K562 (cell line): ENCODE measurements around the gene FIGLA. TPM values are rescaled to one million over a fixed set of nuclear protein-coding genes. Genes with fewer than 3 reads are reported as not detected.

Experiments used
- BDP1 ChIP-seq: IDR thresholded peaks from 3 replicates; pipeline ENCODE4 v1.6.1; 2011; ENCODE audit not compliant: insufficient read length, insufficient read depth
- EHMT2 ChIP-seq: fragments of 450-650 bp; IDR thresholded peaks from 2 replicates; pipeline ENCODE4 v1.6.1; 2018; ENCODE audit warnings: antibody characterized with exemption
- EP400 ChIP-seq: fragments of 450-650 bp; IDR thresholded peaks from 2 replicates; pipeline ENCODE4 v1.6.1; 2017; ENCODE audit warnings: antibody characterized with exemption, mild to moderate bottlenecking, moderate library complexity
- ETV5 ChIP-seq: sonication (generic); formaldehyde crosslinking; IDR thresholded peaks from 2 replicates; pipeline ENCODE4 v1.4.0; 2020; ENCODE audit warnings: low read depth, mild to moderate bottlenecking, missing genetic modification reagents
- GTF2B ChIP-seq: IDR thresholded peaks from 2 replicates; pipeline ENCODE4 v1.6.1; 2011; ENCODE audit not compliant: insufficient read length; ENCODE audit errors: extremely low read depth
- HNRNPL ChIP-seq: fragments of 200-400 bp; formaldehyde crosslinking; IDR thresholded peaks from 2 replicates; pipeline ENCODE4 v1.6.1; 2017; ENCODE audit warnings: low read depth, mild to moderate bottlenecking, low read length
- LEF1 ChIP-seq: fragments of 450-650 bp; IDR thresholded peaks from 2 replicates; pipeline ENCODE4 v1.6.1; 2016; ENCODE audit warnings: mild to moderate bottlenecking
- NEUROD1 ChIP-seq: fragments of 150-350 bp; IDR thresholded peaks from 2 replicates; pipeline ENCODE4 v1.6.1; 2014; ENCODE audit warnings: borderline replicate concordance, low read length, low read depth; ENCODE audit not compliant: partially characterized antibody
- NFATC3 ChIP-seq: fragments of 450-650 bp; IDR thresholded peaks from 2 replicates; pipeline ENCODE4 v1.6.1; 2017; ENCODE audit warnings: mild to moderate bottlenecking
- POLR3A ChIP-seq: IDR thresholded peaks from 2 replicates; pipeline ENCODE4 v1.6.1; 2011; ENCODE audit warnings: borderline replicate concordance, mild to moderate bottlenecking, moderate library complexity; ENCODE audit not compliant: insufficient read length, insufficient read depth; ENCODE audit errors: extremely low read depth
- TBL1XR1 ChIP-seq, 2 experiments: IDR thresholded peaks; 2 replicates each; pipeline ENCODE4 v1.6.1; 2012; ENCODE audit warnings: improper control_type of control experiment in 2 of 2, low read length in 2 of 2, mild to moderate bottlenecking in 1 of 2
- TFAP4 ChIP-seq: sonication (generic); formaldehyde crosslinking; IDR thresholded peaks from 2 replicates; pipeline ENCODE4 v1.8.0; 2022; ENCODE audit warnings: missing genetic modification reagents, mild to moderate bottlenecking, moderate library complexity, borderline replicate concordance
- ZNF212 ChIP-seq: fragments of 450-650 bp; formaldehyde crosslinking; IDR thresholded peaks from 2 replicates; pipeline ENCODE4 v1.4.0; 2020; ENCODE audit warnings: mild to moderate bottlenecking
- ZNF41 ChIP-seq: fragments of 250-450 bp; sonication (Bioruptor Pico); conservative IDR thresholded peaks from 2 replicates; pipeline ENCODE4 v1.4.0; 2020; ENCODE audit warnings: mild to moderate bottlenecking
- polyA plus RNA-seq, 8 experiments: library from polyadenylated mRNA; depleted of rRNA in 4 of 8; stranded (reverse) in 5 of 8; unstranded in 3 of 8; fragments of >200 nt; fragmentation: Nextera tagmentation in 2 of 8; fragmentation: Illumina TruSeq in 1 of 8; extraction: Ambion mirVana in 2 of 8; extraction: Trizol in 1 of 8; gene quantifications; 2 replicates each; pipeline versions ENCODE4 v1.2.1 to v1.2.3, GENCODE V29; 2011 to 2014; ENCODE audit warnings: inconsistent platforms in 1 of 8, missing spikeins in 1 of 8
- total RNA-seq, 7 experiments: library from RNA; depleted of rRNA in 6 of 7; stranded (reverse); fragments of >200 nt in 6 of 7; fragmentation: Illumina TruSeq in 2 of 7; extraction: Trizol in 2 of 7; gene quantifications; 2 replicates each; pipeline versions ENCODE4 v1.2.1 to v1.2.3, GENCODE V29; 2011 to 2021; ENCODE audit warnings: low replicate concordance in 1 of 7
- TF ChIP-seq, protein P1 (sequence below): fragments of 450-650 bp; formaldehyde crosslinking; IDR thresholded peaks from 2 replicates; pipeline ENCODE4 v1.4.0; 2022; ENCODE audit warnings: mild to moderate bottlenecking, moderate library complexity
- TF ChIP-seq, protein P2 (sequence below): sonication (generic); formaldehyde crosslinking; IDR thresholded peaks from 2 replicates; pipeline ENCODE4 v1.8.0; 2022; ENCODE audit warnings: mild to moderate bottlenecking, missing genetic modification reagents
- TF ChIP-seq, protein P3 (sequence below): fragments of 450-650 bp; formaldehyde crosslinking; IDR thresholded peaks from 2 replicates; pipeline ENCODE4 v1.4.0; 2020; ENCODE audit warnings: mild to moderate bottlenecking
- TF ChIP-seq, protein P4 (sequence below), 2 experiments: fragments of 450-650 bp; conservative IDR thresholded peaks; 2 replicates each; pipeline ENCODE4 v1.6.1; 2017; ENCODE audit warnings: mild to moderate bottlenecking in 2 of 2, moderate library complexity in 2 of 2
- TF ChIP-seq, protein P5 (sequence below): sonication (generic); formaldehyde crosslinking; IDR thresholded peaks from 2 replicates; pipeline ENCODE4 v1.8.1; 2022; ENCODE audit warnings: missing genetic modification reagents

FIGLA gene
- total and polyA plus RNA-seq, 9 of the 15 experiments (the other 6 are each of a cell fraction or from before 2014, with no cell fraction given): not detected

DNA sequence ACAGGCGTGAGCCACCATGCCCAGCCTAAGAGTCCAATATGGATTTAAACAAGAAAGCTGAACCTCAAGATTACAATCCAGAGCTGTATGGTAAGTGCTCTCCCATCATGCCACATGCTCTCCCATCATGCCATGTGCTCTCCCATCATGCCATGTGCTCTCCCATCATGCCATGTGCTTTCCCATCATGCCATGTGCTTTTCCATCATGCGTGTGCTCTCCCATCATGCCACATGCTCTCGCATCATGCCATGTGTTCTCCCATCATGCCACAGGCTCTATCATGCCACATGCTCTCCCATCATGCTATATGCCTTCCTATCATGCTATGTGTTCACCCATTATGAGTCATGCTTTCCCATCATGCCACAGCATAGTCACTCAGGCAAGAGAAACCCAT is 43.2 kb downstream of the FIGLA start (continued):
- TF ChIP-seq, protein P1, sequence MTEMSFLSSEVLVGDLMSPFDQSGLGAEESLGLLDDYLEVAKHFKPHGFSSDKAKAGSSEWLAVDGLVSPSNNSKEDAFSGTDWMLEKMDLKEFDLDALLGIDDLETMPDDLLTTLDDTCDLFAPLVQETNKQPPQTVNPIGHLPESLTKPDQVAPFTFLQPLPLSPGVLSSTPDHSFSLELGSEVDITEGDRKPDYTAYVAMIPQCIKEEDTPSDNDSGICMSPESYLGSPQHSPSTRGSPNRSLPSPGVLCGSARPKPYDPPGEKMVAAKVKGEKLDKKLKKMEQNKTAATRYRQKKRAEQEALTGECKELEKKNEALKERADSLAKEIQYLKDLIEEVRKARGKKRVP (CRISPR knock-in tag): no peak
- no peak for TF ChIP-seq ETV5 (CRISPR knock-in tag)
- no peak for TF ChIP-seq NEUROD1
- TF ChIP-seq ZNF41: no peak
- TF ChIP-seq, protein P2, sequence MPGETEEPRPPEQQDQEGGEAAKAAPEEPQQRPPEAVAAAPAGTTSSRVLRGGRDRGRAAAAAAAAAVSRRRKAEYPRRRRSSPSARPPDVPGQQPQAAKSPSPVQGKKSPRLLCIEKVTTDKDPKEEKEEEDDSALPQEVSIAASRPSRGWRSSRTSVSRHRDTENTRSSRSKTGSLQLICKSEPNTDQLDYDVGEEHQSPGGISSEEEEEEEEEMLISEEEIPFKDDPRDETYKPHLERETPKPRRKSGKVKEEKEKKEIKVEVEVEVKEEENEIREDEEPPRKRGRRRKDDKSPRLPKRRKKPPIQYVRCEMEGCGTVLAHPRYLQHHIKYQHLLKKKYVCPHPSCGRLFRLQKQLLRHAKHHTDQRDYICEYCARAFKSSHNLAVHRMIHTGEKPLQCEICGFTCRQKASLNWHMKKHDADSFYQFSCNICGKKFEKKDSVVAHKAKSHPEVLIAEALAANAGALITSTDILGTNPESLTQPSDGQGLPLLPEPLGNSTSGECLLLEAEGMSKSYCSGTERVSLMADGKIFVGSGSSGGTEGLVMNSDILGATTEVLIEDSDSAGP (CRISPR knock-in tag): no peak
- TF ChIP-seq BDP1: no peak
- TF ChIP-seq TBL1XR1 (IDR thresholded peaks at IDR 0.05; ENCODE audit: low read length in 2 of 2): no peak
- TF ChIP-seq, protein P3, sequence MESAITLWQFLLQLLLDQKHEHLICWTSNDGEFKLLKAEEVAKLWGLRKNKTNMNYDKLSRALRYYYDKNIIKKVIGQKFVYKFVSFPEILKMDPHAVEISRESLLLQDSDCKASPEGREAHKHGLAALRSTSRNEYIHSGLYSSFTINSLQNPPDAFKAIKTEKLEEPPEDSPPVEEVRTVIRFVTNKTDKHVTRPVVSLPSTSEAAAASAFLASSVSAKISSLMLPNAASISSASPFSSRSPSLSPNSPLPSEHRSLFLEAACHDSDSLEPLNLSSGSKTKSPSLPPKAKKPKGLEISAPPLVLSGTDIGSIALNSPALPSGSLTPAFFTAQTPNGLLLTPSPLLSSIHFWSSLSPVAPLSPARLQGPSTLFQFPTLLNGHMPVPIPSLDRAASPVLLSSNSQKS (CRISPR knock-in tag): no peak
- no peak for TF ChIP-seq LEF1
- no peak for TF ChIP-seq NFATC3
- no peak for TF ChIP-seq POLR3A
- TF ChIP-seq EHMT2: 0 out of 2 replicates have a peak, but pooled peaks have one; percentile 24
- TF ChIP-seq TFAP4 (CRISPR knock-in tag): no peak
- TF ChIP-seq, protein P4, sequence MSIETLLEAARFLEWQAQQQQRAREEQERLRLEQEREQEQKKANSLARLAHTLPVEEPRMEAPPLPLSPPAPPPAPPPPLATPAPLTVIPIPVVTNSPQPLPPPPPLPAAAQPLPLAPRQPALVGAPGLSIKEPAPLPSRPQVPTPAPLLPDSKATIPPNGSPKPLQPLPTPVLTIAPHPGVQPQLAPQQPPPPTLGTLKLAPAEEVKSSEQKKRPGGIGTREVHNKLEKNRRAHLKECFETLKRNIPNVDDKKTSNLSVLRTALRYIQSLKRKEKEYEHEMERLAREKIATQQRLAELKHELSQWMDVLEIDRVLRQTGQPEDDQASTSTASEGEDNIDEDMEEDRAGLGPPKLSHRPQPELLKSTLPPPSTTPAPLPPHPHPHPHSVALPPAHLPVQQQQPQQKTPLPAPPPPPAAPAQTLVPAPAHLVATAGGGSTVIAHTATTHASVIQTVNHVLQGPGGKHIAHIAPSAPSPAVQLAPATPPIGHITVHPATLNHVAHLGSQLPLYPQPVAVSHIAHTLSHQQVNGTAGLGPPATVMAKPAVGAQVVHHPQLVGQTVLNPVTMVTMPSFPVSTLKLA (conservative IDR thresholded peaks at IDR 0.05): 0 out of 4 replicates have a peak, but pooled peaks have one; percentile 31 to 38
- no peak for TF ChIP-seq ZNF212 (CRISPR knock-in tag)
- peak; percentile 40; the same call in 1 of the 2 replicates for TF ChIP-seq EP400
- TF ChIP-seq, protein P5, sequence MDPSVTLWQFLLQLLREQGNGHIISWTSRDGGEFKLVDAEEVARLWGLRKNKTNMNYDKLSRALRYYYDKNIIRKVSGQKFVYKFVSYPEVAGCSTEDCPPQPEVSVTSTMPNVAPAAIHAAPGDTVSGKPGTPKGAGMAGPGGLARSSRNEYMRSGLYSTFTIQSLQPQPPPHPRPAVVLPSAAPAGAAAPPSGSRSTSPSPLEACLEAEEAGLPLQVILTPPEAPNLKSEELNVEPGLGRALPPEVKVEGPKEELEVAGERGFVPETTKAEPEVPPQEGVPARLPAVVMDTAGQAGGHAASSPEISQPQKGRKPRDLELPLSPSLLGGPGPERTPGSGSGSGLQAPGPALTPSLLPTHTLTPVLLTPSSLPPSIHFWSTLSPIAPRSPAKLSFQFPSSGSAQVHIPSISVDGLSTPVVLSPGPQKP (CRISPR knock-in tag): no peak
- no peak for TF ChIP-seq GTF2B
- no peak for TF ChIP-seq HNRNPL
